ENCODE results near the gene DHH.

- TF ChIP-seq CTCF (conservative IDR thresholded peaks at IDR 0.05; ENCODE audit: low read depth in 2 of 2) (no peak), POLR2AphosphoS5 (IDR thresholded peaks at IDR 0.05; ENCODE audit: low read depth) (no peak), JUNB (IDR thresholded peaks at IDR 0.05; ENCODE audit: unreplicated experiment) (no peak), EZH2 (IDR thresholded peaks at IDR 0.05; ENCODE audit: low read depth, unreplicated experiment) (no peak), STAT1 (IDR thresholded peaks at IDR 0.05; ENCODE audit: unreplicated experiment) (no peak), EZH2phosphoT487 (IDR thresholded peaks at IDR 0.05; ENCODE audit: unreplicated experiment) (no peak), ZNF331 (CRISPR knock-in tag; IDR thresholded peaks at IDR 0.05; ENCODE audit: low read depth) (no peak), ZNF114 (CRISPR knock-in tag; IDR thresholded peaks at IDR 0.05) (no peak), CREB1 (CRISPR knock-in tag; IDR thresholded peaks at IDR 0.05; ENCODE audit: low read depth) (no peak), NANOG (IDR thresholded peaks at IDR 0.05; ENCODE audit: borderline replicate concordance) (no peak)
- TF ChIP-seq, protein P1, sequence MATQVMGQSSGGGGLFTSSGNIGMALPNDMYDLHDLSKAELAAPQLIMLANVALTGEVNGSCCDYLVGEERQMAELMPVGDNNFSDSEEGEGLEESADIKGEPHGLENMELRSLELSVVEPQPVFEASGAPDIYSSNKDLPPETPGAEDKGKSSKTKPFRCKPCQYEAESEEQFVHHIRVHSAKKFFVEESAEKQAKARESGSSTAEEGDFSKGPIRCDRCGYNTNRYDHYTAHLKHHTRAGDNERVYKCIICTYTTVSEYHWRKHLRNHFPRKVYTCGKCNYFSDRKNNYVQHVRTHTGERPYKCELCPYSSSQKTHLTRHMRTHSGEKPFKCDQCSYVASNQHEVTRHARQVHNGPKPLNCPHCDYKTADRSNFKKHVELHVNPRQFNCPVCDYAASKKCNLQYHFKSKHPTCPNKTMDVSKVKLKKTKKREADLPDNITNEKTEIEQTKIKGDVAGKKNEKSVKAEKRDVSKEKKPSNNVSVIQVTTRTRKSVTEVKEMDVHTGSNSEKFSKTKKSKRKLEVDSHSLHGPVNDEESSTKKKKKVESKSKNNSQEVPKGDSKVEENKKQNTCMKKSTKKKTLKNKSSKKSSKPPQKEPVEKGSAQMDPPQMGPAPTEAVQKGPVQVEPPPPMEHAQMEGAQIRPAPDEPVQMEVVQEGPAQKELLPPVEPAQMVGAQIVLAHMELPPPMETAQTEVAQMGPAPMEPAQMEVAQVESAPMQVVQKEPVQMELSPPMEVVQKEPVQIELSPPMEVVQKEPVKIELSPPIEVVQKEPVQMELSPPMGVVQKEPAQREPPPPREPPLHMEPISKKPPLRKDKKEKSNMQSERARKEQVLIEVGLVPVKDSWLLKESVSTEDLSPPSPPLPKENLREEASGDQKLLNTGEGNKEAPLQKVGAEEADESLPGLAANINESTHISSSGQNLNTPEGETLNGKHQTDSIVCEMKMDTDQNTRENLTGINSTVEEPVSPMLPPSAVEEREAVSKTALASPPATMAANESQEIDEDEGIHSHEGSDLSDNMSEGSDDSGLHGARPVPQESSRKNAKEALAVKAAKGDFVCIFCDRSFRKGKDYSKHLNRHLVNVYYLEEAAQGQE (IDR thresholded peaks at IDR 0.05; ENCODE audit: unreplicated experiment), result no peak
- TF ChIP-seq, protein P2, sequence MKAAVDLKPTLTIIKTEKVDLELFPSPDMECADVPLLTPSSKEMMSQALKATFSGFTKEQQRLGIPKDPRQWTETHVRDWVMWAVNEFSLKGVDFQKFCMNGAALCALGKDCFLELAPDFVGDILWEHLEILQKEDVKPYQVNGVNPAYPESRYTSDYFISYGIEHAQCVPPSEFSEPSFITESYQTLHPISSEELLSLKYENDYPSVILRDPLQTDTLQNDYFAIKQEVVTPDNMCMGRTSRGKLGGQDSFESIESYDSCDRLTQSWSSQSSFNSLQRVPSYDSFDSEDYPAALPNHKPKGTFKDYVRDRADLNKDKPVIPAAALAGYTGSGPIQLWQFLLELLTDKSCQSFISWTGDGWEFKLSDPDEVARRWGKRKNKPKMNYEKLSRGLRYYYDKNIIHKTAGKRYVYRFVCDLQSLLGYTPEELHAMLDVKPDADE (IDR thresholded peaks at IDR 0.05), result no peak
Measured at GRCh38 chr12:49093792-49094159, 825 bp downstream of the DHH start.
